Measurements from ENCODE around the gene MICB. TPM values are rescaled to one million over a fixed set of nuclear protein-coding genes. Genes with fewer than 3 reads are reported as not detected.

MICB gene
- total RNA-seq, 1 experiment from 2014 or later: 21.7 TPM

DNA sequence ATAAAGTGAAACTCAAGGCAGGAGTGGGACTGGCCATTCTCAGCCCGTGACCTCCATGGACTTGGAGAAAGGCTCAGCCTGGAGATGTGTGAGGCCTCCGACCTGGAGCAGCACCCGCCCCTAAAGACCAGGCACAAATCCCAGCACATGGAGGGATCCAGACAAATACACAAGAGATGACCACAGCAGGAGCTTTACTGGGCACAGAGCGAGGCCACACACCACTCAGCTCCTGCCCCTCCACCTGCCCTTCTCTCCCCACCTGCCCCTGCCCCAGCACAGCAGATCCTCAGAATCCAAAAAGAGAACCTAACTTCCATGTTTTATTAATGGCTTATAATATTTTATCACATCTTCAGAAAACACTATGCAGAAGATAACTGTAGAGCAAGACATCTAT is 20.4 kb upstream of the MICB start (continued):
- TF ChIP-seq, protein P1, sequence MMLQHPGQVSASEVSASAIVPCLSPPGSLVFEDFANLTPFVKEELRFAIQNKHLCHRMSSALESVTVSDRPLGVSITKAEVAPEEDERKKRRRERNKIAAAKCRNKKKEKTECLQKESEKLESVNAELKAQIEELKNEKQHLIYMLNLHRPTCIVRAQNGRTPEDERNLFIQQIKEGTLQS (IDR thresholded peaks at IDR 0.05): no peak
- TF ChIP-seq ZFX (IDR thresholded peaks at IDR 0.05): no peak

DNA sequence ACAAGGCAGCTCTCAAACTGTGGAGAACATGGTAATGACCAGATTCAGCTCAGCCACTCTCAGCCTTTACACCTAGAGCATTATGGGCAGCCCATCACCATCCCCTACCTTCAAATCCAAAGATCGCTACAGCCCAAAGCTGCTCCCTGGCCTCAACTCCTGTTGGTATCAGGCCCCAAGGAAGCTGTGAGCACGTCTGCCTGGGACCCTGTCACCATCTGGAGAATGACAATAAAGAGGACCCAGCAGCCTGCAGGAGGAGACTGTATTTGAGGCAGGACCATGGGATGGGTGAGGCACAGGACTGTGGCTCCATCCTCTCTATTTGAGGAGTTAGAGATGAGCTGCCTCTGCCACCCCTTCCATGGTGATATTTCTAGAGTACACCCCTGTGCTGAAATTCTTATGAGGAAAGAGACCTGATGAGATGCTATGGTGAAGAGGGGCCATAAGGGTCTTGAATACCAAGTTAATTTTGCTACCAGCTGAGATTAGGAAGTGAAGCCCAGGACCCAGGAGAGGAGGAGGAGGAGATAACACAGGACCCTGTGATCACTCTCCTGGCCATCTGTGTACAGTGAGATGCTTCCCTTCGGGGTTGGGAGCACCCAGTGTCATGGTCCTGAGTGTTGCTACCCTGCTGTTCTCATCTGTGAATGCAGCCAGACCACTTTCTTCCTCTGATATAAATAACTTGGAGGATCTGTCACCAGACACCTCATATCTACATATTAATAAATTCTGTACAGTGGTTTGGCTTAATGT is 19.6 kb upstream of the MICB start:
- POLR2A ChIA-PET: interaction anchor here (0.6 kb wide), 1 partner anchor 176 kb away, joined by 5 read pairs; no protein-coding TSS in a partner anchor
- no peak overlapping the region for H2AFZ ChIP-seq (ENCODE audit: low read depth, low read length, poor library complexity, severe bottlenecking)
- H3K4me2 ChIP-seq (ENCODE audit: low read length): no peak overlapping the region
- H3K36me3 ChIP-seq (ENCODE audit: control insufficient read depth in 1 of 2, insufficient read depth in 2 of 2, low read length in 2 of 2): no peaks in the 10 kb centered on the region
- H3K27me3 ChIP-seq (ENCODE audit: insufficient read depth, low read length): no peaks in the 10 kb centered on the region
- CTCF ChIA-PET: no interaction called here
- H3K4me3 ChIP-seq (replicated peaks in 1 of 2; ENCODE audit: low read depth in 1 of 2, low read length in 2 of 2): no peak overlapping the region
- no peaks in the 10 kb centered on the region for H3K9me3 ChIP-seq (ENCODE audit: control insufficient read depth in 1 of 2, insufficient read depth in 1 of 2, low read depth in 1 of 2, low read length in 2 of 2)
- H3K27ac ChIP-seq (ENCODE audit: low read depth, low read length): no peak overlapping the region
- RAD21 ChIA-PET (ENCODE audit: low non-redundant PET in 1 of 2, low total read pairs in 2 of 2, uncharacterized antibody in 2 of 2, unreplicated experiment in 2 of 2): no interaction called here
- no TSS peak for BruUV-seq (replicated peaks)
- intact Hi-C loops (cut with micrococcal nuclease): no loop called here
- no peaks in the 10 kb centered on the region for H3K9me2 ChIP-seq (ENCODE audit: insufficient read depth)
- H3K9ac ChIP-seq (ENCODE audit: low read length): no peak overlapping the region
- no peak for ATAC-seq
- no peak for DNase-seq (ENCODE audit: low read depth, low spot score)
- no peaks in the 10 kb centered on the region for H4K20me1 ChIP-seq (ENCODE audit: insufficient read depth)
- TF ChIP-seq EGR1 (IDR thresholded peaks at IDR 0.05; ENCODE audit: low read depth) (no peak), POLR2AphosphoS5 (IDR thresholded peaks at IDR 0.05; ENCODE audit: low read depth, low read length) (no peak), ZFX (IDR thresholded peaks at IDR 0.05) (no peak), EZH2phosphoT487 (IDR thresholded peaks at IDR 0.05; ENCODE audit: borderline replicate concordance) (no peak), FOSL1 (IDR thresholded peaks at IDR 0.05; ENCODE audit: low read depth) (no peak), SIN3A (IDR thresholded peaks at IDR 0.05; ENCODE audit: low read depth) (no peak), CBX3 (IDR thresholded peaks at IDR 0.05; ENCODE audit: low read depth) (no peak), SP1 (IDR thresholded peaks at IDR 0.05; ENCODE audit: low read depth) (no peak)
- TF ChIP-seq, protein P2, sequence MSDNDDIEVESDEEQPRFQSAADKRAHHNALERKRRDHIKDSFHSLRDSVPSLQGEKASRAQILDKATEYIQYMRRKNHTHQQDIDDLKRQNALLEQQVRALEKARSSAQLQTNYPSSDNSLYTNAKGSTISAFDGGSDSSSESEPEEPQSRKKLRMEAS (IDR thresholded peaks at IDR 0.05): no peak
- no peaks in the 10 kb centered on the region for H3K79me2 ChIP-seq (ENCODE audit: insufficient read depth, low read length)
- peaks cover 0 to 5% of the 10 kb centered on the region in 2 experiments; a peak in 1 of 4 replicates for H3K4me1 ChIP-seq (ENCODE audit: control insufficient read depth in 1 of 2, insufficient read depth in 2 of 2, low read length in 2 of 2)

All from HCT116 (cell line).